Smooth muscle cell (in vitro differentiated cells): ENCODE data around the gene CREB5. TPM values are rescaled to one million over a fixed set of nuclear protein-coding genes. Genes with fewer than 3 reads are reported as not detected.

Source experiments
- DNase-seq: peaks from one replicate; lab custom pipeline; 2025; ENCODE audit not compliant: unreplicated experiment; lab: John Stamatoyannopoulos, UW
- H2AFZ ChIP-seq: fragments of 200-600 bp; sonication (generic); 2 replicates; pipeline ENCODE4 v1.6.0; 2016; ENCODE audit warnings: antibody characterized with exemption, low read depth, mild to moderate bottlenecking
- H3F3A ChIP-seq: fragments of 200-600 bp; sonication (generic); 2 replicates; pipeline ENCODE4 v1.6.0; 2017; ENCODE audit warnings: antibody characterized with exemption, low read depth
- H3K27ac ChIP-seq: fragments of 200-600 bp; sonication (generic); 2 replicates; pipeline ENCODE4 v1.5.1; 2016; ENCODE audit warnings: low read depth, mild to moderate bottlenecking
- H3K27me3 ChIP-seq: fragments of 200-600 bp; sonication (generic); 2 replicates; pipeline ENCODE4 v1.6.1; 2016; ENCODE audit warnings: low read depth, mild to moderate bottlenecking
- H3K36me3 ChIP-seq: fragments of 200-600 bp; sonication (generic); 2 replicates; pipeline ENCODE4 v1.5.1; 2016; ENCODE audit warnings: low read depth
- H3K4me1 ChIP-seq: fragments of 200-600 bp; sonication (generic); 2 replicates; pipeline ENCODE4 v1.5.1; 2016; ENCODE audit warnings: low read depth
- H3K4me2 ChIP-seq: fragments of 200-600 bp; sonication (generic); 2 replicates; pipeline ENCODE4 v1.6.0; 2016; ENCODE audit warnings: mild to moderate bottlenecking
- H3K4me3 ChIP-seq: fragments of 200-600 bp; sonication (generic); 2 replicates; pipeline ENCODE4 v1.5.1; 2016; ENCODE audit warnings: mild to moderate bottlenecking
- H3K79me2 ChIP-seq: fragments of 200-600 bp; sonication (generic); 2 replicates; pipeline ENCODE4 v1.6.0; 2016; ENCODE audit warnings: low read depth, mild to moderate bottlenecking
- H3K9ac ChIP-seq: fragments of 200-600 bp; sonication (generic); 2 replicates; pipeline ENCODE4 v1.6.0; 2016; ENCODE audit warnings: low read depth
- H3K9me3 ChIP-seq: fragments of 200-600 bp; sonication (generic); replicated peaks from 2 replicates; pipeline ENCODE4 v1.5.1; 2016; ENCODE audit warnings: low read depth
- H4K20me1 ChIP-seq: fragments of 200-600 bp; sonication (generic); 2 replicates; pipeline ENCODE4 v1.6.0; 2016; ENCODE audit warnings: low read depth
- WGBS: methylation state at CpG from one replicate; pipeline ENCODE4 v1.1.7; 2016; ENCODE audit warnings: low lambda C conversion rate; 5-methylcytosine and 5-hydroxymethylcytosine counted together
- polyA plus RNA-seq: library from polyadenylated mRNA; unstranded; fragments of >200 nt; fragmentation: Nextera tagmentation; extraction: Ambion mirVana; gene quantifications from 2 replicates; pipeline ENCODE4 v1.2.1, GENCODE V29; 2016
- total RNA-seq: library from RNA; depleted of rRNA; stranded (reverse); fragments of >200 nt; gene quantifications from 2 replicates; pipeline ENCODE4 v1.2.3, GENCODE V29; 2014
- TF ChIP-seq, protein P1 (sequence below): fragments of 200-600 bp; sonication (generic); IDR thresholded peaks from 2 replicates; pipeline ENCODE4 v1.5.1; 2017; ENCODE audit warnings: borderline replicate concordance, mild to moderate bottlenecking, antibody characterized with exemption; ENCODE audit not compliant: insufficient read depth, poor library complexity, severe bottlenecking

CREB5 gene
- total and polyA plus RNA-seq, 2 experiments from 2014 or later = 6.2 to 18.2 TPM

DNA sequence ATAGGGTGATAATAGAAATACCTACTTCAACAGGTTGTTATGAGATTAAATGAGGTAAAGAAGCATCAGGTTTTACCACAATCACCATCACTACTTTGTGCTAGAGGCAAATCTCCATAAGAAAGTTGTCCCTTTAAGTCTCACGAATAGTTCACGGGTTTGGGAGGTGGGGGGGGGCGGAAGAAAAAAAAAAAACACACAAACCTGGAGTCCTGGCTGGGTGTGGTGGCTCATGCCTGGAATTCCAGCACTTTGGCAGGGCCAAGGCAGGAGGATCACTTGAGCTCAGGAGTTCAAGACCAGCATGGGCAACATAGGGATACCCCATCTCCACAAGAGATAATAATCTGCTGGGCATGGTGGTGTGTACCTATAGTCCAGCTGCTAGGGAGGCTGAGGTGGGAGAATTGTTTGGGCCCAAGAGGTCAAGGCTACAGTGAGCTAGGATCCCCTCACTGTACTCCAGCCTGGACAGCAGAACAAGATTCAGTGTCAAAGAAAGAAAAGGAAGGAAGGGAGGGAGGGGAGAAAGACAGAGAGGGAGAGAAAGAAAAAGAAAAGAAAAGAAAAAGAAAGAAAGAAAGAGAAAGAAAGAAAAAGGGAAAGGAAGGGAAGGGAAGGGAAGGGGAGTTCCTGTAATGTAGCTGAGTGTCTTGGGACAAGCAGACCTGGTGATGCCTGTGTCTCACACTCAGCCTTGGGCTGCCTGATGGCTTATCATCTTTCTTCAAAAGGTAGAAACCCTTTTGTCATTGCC, 231.4 kb downstream of the CREB5 start:
- Histone ChIP-seq H3K9me3 (no peaks in the 10 kb centered on the region), H3K27ac (no peak overlapping the region), H3K4me1 (no peaks in the 10 kb centered on the region), H2AFZ (no peak overlapping the region), H3K36me3 (no peaks in the 10 kb centered on the region), H3K4me2 (no peak overlapping the region), H3K9ac (no peak overlapping the region), H3K27me3 (no peaks in the 10 kb centered on the region), H3K4me3 (no peak overlapping the region), H3F3A (no peaks in the 10 kb centered on the region), H3K79me2 (no peaks in the 10 kb centered on the region), H4K20me1 (no peaks in the 10 kb centered on the region)
- WGBS = 32% methylated on average over 3 of the region's 3 CpGs
- DNase-seq = no peak
- TF ChIP-seq, protein P1, sequence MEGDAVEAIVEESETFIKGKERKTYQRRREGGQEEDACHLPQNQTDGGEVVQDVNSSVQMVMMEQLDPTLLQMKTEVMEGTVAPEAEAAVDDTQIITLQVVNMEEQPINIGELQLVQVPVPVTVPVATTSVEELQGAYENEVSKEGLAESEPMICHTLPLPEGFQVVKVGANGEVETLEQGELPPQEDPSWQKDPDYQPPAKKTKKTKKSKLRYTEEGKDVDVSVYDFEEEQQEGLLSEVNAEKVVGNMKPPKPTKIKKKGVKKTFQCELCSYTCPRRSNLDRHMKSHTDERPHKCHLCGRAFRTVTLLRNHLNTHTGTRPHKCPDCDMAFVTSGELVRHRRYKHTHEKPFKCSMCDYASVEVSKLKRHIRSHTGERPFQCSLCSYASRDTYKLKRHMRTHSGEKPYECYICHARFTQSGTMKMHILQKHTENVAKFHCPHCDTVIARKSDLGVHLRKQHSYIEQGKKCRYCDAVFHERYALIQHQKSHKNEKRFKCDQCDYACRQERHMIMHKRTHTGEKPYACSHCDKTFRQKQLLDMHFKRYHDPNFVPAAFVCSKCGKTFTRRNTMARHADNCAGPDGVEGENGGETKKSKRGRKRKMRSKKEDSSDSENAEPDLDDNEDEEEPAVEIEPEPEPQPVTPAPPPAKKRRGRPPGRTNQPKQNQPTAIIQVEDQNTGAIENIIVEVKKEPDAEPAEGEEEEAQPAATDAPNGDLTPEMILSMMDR = no peak

GRCh38 chr7:28645866-28646265, 233.5 kb downstream of the CREB5 start:
- Histone ChIP-seq H2AFZ (no peak overlapping the region), H3F3A (no peaks in the 10 kb centered on the region), H3K27me3 (no peaks in the 10 kb centered on the region), H4K20me1 (no peaks in the 10 kb centered on the region), H3K79me2 (no peaks in the 10 kb centered on the region), H3K9me3 (no peaks in the 10 kb centered on the region), H3K9ac (no peak overlapping the region), H3K4me3 (no peak overlapping the region), H3K36me3 (no peaks in the 10 kb centered on the region), H3K4me2 (no peak overlapping the region), H3K4me1 (no peaks in the 10 kb centered on the region), H3K27ac (no peak overlapping the region)
- TF ChIP-seq, protein P1 = no peak
- 89% methylated on average over 1 of the region's 1 CpG for WGBS
- DNase-seq = no peak

DNA sequence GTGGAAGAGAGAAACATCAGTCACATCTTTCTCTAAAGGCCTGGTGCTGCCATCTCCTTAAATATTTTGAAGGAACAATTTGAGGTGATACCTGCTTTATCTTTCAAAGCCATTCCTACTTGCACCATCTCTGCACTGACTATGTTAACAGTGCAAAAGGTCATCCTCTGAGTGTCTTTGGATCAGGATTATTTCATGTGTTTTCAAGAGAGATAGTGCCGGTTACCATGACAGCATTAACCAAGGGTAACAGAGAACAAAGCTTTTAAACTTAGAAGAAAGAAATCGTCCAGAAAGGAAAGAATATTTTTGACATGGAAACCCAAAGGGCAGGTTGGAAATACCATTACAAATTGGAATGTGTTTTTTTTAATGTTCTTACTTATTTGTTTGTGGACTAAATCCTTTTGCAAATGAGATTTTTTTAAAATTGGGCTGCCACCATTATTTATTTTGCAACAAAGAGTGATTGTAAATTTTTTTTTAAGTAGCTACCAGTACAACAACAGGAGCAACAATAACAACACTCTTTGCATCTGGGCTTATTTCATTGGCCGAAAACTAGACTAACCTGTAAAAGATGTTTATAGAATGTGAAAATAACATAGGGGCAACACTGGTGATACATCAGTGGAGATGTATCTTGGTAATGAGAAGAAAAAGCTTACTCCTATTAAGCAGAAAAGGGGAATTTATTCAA, 234.2 kb downstream of the CREB5 start:
- 93% methylated on average over 3 of the region's 3 CpGs for WGBS
- Histone ChIP-seq H3K79me2 (no peaks in the 10 kb centered on the region), H3K36me3 (no peaks in the 10 kb centered on the region), H3K4me2 (no peak overlapping the region), H2AFZ (no peak overlapping the region), H3K27me3 (no peaks in the 10 kb centered on the region), H3K4me1 (no peaks in the 10 kb centered on the region), H4K20me1 (no peaks in the 10 kb centered on the region), H3K27ac (no peak overlapping the region), H3F3A (no peaks in the 10 kb centered on the region), H3K9ac (no peak overlapping the region), H3K4me3 (no peak overlapping the region), H3K9me3 (no peaks in the 10 kb centered on the region)
- TF ChIP-seq, protein P1 = no peak
- DNase-seq = no peak
